ENCODE data around the gene FZD8.

DNA sequence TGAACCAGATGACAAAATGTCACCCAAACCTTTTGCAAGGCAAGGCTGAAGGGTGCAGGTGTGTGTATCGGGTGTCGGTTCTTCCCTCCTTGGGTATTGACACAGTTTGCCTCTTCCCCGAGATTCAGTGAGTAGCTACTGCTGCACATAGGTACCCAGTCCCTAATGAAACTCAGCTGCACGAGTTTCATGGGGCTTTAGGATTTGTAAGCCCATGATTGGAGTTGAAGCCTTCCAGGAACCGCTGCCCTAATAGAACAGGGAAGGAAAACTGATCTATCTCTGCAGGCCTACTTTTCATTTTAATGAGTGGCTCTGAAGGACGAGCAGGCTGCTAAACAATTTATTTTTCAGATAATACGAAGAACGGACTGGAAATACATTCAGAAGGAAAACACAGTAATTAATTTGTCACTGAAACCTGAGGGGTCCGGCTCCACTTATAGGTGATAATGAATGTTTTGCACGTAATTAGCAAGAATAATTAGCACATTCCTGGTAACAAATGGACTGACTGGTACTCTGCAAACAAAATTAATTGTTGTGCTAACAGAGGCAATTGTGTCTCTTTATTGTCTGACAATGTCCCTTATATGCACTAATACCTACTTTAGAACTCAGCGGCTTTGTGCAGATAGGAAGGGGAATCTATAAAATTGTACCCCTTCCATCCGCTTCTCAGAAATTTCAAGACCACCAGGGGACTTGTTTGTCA is 49.6 kb upstream of the FZD8 start:
- TF ChIP-seq EZH2phosphoT487 (IDR thresholded peaks at IDR 0.05; ENCODE audit: low read depth) = no peak
- TF ChIP-seq, protein P1, sequence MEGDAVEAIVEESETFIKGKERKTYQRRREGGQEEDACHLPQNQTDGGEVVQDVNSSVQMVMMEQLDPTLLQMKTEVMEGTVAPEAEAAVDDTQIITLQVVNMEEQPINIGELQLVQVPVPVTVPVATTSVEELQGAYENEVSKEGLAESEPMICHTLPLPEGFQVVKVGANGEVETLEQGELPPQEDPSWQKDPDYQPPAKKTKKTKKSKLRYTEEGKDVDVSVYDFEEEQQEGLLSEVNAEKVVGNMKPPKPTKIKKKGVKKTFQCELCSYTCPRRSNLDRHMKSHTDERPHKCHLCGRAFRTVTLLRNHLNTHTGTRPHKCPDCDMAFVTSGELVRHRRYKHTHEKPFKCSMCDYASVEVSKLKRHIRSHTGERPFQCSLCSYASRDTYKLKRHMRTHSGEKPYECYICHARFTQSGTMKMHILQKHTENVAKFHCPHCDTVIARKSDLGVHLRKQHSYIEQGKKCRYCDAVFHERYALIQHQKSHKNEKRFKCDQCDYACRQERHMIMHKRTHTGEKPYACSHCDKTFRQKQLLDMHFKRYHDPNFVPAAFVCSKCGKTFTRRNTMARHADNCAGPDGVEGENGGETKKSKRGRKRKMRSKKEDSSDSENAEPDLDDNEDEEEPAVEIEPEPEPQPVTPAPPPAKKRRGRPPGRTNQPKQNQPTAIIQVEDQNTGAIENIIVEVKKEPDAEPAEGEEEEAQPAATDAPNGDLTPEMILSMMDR (IDR thresholded peaks at IDR 0.05; ENCODE audit: low read depth, low read length) = no peak
